Natural killer cell (primary cell): ENCODE data around the gene C17orf50. TPM values are rescaled to one million over a fixed set of nuclear protein-coding genes. Genes with fewer than 3 reads are reported as not detected.

Experiments used
- ATAC-seq, 3 donors: fragments of 150-1000 bp in 2 of 3; fragments of 200-7000 bp in 1 of 3; cut with Tn5 transposase; 1 replicate in 1 of 3; 2 replicates in 2 of 3; pipeline ENCODE4 v1.10.0; 2021; ENCODE audit warnings: mild to moderate bottlenecking in 2 of 3, moderate library complexity in 2 of 3
- DNase-seq, 2 donors: peaks; one replicate each; pipeline versions ENCODE4 v3.0.0 to v3.0.0-alpha.2; 2013 to 2021; ENCODE audit warnings: mixed read lengths in 1 of 2
- H3K27ac ChIP-seq: one replicate; pipeline ENCODE4 v1.5.1; 2013; ENCODE audit warnings: mild to moderate bottlenecking, low read length
- H3K27me3 ChIP-seq: one replicate; pipeline ENCODE4 v1.6.1; 2013; ENCODE audit warnings: low read length; ENCODE audit not compliant: control insufficient read depth, insufficient read depth
- H3K36me3 ChIP-seq: one replicate; pipeline ENCODE4 v1.6.1; 2013; ENCODE audit warnings: low read length; ENCODE audit not compliant: control insufficient read depth, insufficient read depth
- H3K4me1 ChIP-seq: one replicate; pipeline ENCODE4 v1.6.1; 2013; ENCODE audit warnings: low read length; ENCODE audit not compliant: control insufficient read depth, insufficient read depth
- H3K4me3 ChIP-seq: one replicate; pipeline ENCODE4 v1.5.1; 2013; ENCODE audit warnings: low read length
- H3K9me3 ChIP-seq: one replicate; pipeline ENCODE4 v1.6.1; 2013; ENCODE audit warnings: low read length; ENCODE audit not compliant: control insufficient read depth, insufficient read depth
- H3K27ac Mint-ChIP-seq, 2 donors: one replicate each; pipeline ENCODE4 v1.8.0; 2022; ENCODE audit warnings: mild to moderate bottlenecking in 2 of 2, mixed read lengths in 2 of 2, moderate library complexity in 1 of 2
- H3K27me3 Mint-ChIP-seq, 2 donors: one replicate each; pipeline ENCODE4 v1.8.0; 2022; ENCODE audit warnings: low read depth in 2 of 2, mixed read lengths in 2 of 2
- H3K36me3 Mint-ChIP-seq: one replicate; pipeline ENCODE4 v1.8.0; 2022; ENCODE audit warnings: mixed read lengths
- H3K4me1 Mint-ChIP-seq, 2 donors: one replicate each; pipeline ENCODE4 v1.8.0; 2022; ENCODE audit warnings: mixed read lengths in 2 of 2
- H3K4me3 Mint-ChIP-seq: one replicate; pipeline ENCODE4 v1.8.0; 2022; ENCODE audit warnings: mild to moderate bottlenecking, moderate library complexity, mixed read lengths
- H3K9me3 Mint-ChIP-seq, 2 donors: one replicate each; pipeline ENCODE4 v1.8.0; 2022; ENCODE audit warnings: mixed read lengths in 2 of 2
- CTCF ChIP-seq: fragments of 200-600 bp; IDR thresholded peaks from one replicate; pipeline ENCODE4 v1.8.0; 2022; ENCODE audit warnings: antibody characterized with exemption
- WGBS: methylation state at CpG from one replicate; pipeline ENCODE4 v1.1.7; 2013; ENCODE audit warnings: missing lambda C conversion rate; ENCODE audit not compliant: insufficient coverage; 5-methylcytosine and 5-hydroxymethylcytosine counted together
- intact Hi-C: fragments of 100-400 bp; cut with micrococcal nuclease; formaldehyde crosslinking; loops from one replicate; pipeline ENCODE4 v1.14.2; 2022
- total RNA-seq, 4 donors: library from RNA; stranded (reverse); fragments of 120-200 nt in 1 of 4; gene quantifications; one replicate each; pipeline versions ENCODE4 v1.2.3 to v1.2.4, GENCODE V29; 2013 to 2022

Gene C17orf50
- not detected for total RNA-seq
- 0.09 TPM for total RNA-seq (2013)

GRCh38 chr17:35760587-35760986, at the start of gene C17orf50:
Gene C17orf50, plus strand, starts transcription at chr17:35760887. Its CDS starts 55 bp downstream, at chr17:35760942.
- ATAC-seq (no peak), DNase-seq (no peak)
- Mint-ChIP-seq H3K27me3 (no peaks in the 10 kb centered on the region), H3K4me1 (peaks cover 6 to 9% of the 10 kb centered on the region in 2 donors), H3K4me3 (no peak within 1 kb of the TSS), H3K36me3 (no peaks in the 10 kb centered on the region), H3K27ac (no peak within 1 kb of the TSS), H3K9me3 (no peaks in the 10 kb centered on the region)
- H3K4me3 ChIP-seq, result no peak within 1 kb of the TSS
- H3K9me3 ChIP-seq, result no peaks in the 10 kb centered on the region
- no peak within 1 kb of the TSS for H3K27ac ChIP-seq
- H3K4me1 ChIP-seq, result peaks cover 15% of the 10 kb centered on the region
- intact Hi-C loops, result no loop called here
- no peaks in the 10 kb centered on the region for H3K36me3 ChIP-seq
- TF ChIP-seq CTCF, result no peak
- H3K27me3 ChIP-seq, result no peaks in the 10 kb centered on the region
- no CpG with 5 or more reads among the region's 1 CpG for WGBS

GRCh38 chr17:35710950-35711349, 49.7 kb upstream of the C17orf50 start:
- no peak for ATAC-seq
- no peak for TF ChIP-seq CTCF
- no peak overlapping the region for H3K4me3 Mint-ChIP-seq
- peaks cover 11% of the 10 kb centered on the region for H3K36me3 Mint-ChIP-seq
- DNase-seq, result no peak
- Histone ChIP-seq H3K4me1 (no peaks in the 10 kb centered on the region), H3K9me3 (no peaks in the 10 kb centered on the region), H3K27ac (no peak overlapping the region), H3K4me3 (no peak overlapping the region), H3K36me3 (peaks cover 31% of the 10 kb centered on the region), H3K27me3 (no peaks in the 10 kb centered on the region)
- no peaks in the 10 kb centered on the region for H3K9me3 Mint-ChIP-seq
- H3K4me1 Mint-ChIP-seq, result peaks cover 0 to 7% of the 10 kb centered on the region in 2 donors
- no peaks in the 10 kb centered on the region for H3K27me3 Mint-ChIP-seq
- intact Hi-C loops, result no loop called here
- no peak overlapping the region for H3K27ac Mint-ChIP-seq
- 100% methylated on average over 2 of the region's 2 CpGs for WGBS

- H3K4me3 Mint-ChIP-seq, result no peak overlapping the region
- intact Hi-C loops, result no loop called here
- no peaks in the 10 kb centered on the region for H3K27me3 Mint-ChIP-seq
- no peak overlapping the region for H3K27ac ChIP-seq
- WGBS, result 49% methylated on average over 7 of the region's 7 CpGs
- no peak overlapping the region for H3K27ac Mint-ChIP-seq
- no peaks in the 10 kb centered on the region for H3K9me3 ChIP-seq
- no peak for TF ChIP-seq CTCF
- ATAC-seq (peak in 2 of 3 donors; percentile 52 to 53), DNase-seq (peak in 1 of 2 donors; percentile 20)
- H3K4me1 Mint-ChIP-seq, result no peaks in the 10 kb centered on the region
- H3K4me1 ChIP-seq, result no peaks in the 10 kb centered on the region
- H3K9me3 Mint-ChIP-seq, result no peaks in the 10 kb centered on the region
- peaks cover 19% of the 10 kb centered on the region for H3K36me3 Mint-ChIP-seq
- no peak overlapping the region for H3K4me3 ChIP-seq
- no peaks in the 10 kb centered on the region for H3K27me3 ChIP-seq
- peaks cover 42% of the 10 kb centered on the region for H3K36me3 ChIP-seq
Measured at GRCh38 chr17:35713069-35713728, 47.5 kb upstream of the C17orf50 start.

GRCh38 chr17:35714988-35715387, 45.7 kb upstream of the C17orf50 start:
- DNase-seq (no peak), ATAC-seq (no peak)
- H3K27me3 ChIP-seq, result no peaks in the 10 kb centered on the region
- H3K4me3 Mint-ChIP-seq, result no peak overlapping the region
- WGBS, result 100% methylated on average over 2 of the region's 2 CpGs
- H3K9me3 Mint-ChIP-seq, result no peaks in the 10 kb centered on the region
- no peak overlapping the region for H3K27ac ChIP-seq
- H3K4me1 ChIP-seq, result no peaks in the 10 kb centered on the region
- H3K27ac Mint-ChIP-seq, result no peak overlapping the region
- intact Hi-C loops, result no loop called here
- peaks cover 42% of the 10 kb centered on the region for H3K36me3 ChIP-seq
- peaks cover 15% of the 10 kb centered on the region for H3K36me3 Mint-ChIP-seq
- H3K9me3 ChIP-seq, result no peaks in the 10 kb centered on the region
- no peaks in the 10 kb centered on the region for H3K27me3 Mint-ChIP-seq
- TF ChIP-seq CTCF, result no peak
- H3K4me1 Mint-ChIP-seq, result no peaks in the 10 kb centered on the region
- H3K4me3 ChIP-seq, result no peak overlapping the region
